NCI-H524 (cell line): ENCODE data around the gene KRT6A.

ENCODE experiments used
- DNase-seq, 2 experiments: peaks; one replicate each; lab custom pipeline; 2025; lab: John Stamatoyannopoulos, UW

KRT6A gene

GRCh38 chr12:52493172-52493571, at the start of gene KRT6A:
Gene KRT6A, minus strand, starts transcription at chr12:52493257. Its CDS starts 69 bp downstream, at chr12:52493188.
- no peak for DNase-seq

- no peak for DNase-seq
Measured at GRCh38 chr12:52542157-52542556, 49.1 kb upstream of the KRT6A start.

GRCh38 chr12:52541709-52542108, 48.7 kb upstream of the KRT6A start:
- no peak for DNase-seq

- no peak for DNase-seq
Measured at GRCh38 chr12:52540531-52540930, 47.5 kb upstream of the KRT6A start.

- no peak for DNase-seq
Measured at GRCh38 chr12:52539821-52540173, 46.7 kb upstream of the KRT6A start.

GRCh38 chr12:52539083-52539820, 46.2 kb upstream of the KRT6A start:
- peak in 1 of 2 experiments; percentile 12 for DNase-seq

GRCh38 chr12:52537101-52537500, 44.0 kb upstream of the KRT6A start:
- no peak for DNase-seq

- DNase-seq: peak; percentile 58 to 72
Measured at GRCh38 chr12:52535574-52535973, 42.5 kb upstream of the KRT6A start.

- no peak for DNase-seq
Measured at GRCh38 chr12:52534482-52534881, 41.4 kb upstream of the KRT6A start.

- DNase-seq: no peak
Measured at GRCh38 chr12:52533686-52534470, 40.8 kb upstream of the KRT6A start.

GRCh38 chr12:52532636-52533035, 39.6 kb upstream of the KRT6A start:
- no peak for DNase-seq

GRCh38 chr12:52531566-52532300, 38.7 kb upstream of the KRT6A start:
- DNase-seq: no peak

- no peak for DNase-seq
Measured at GRCh38 chr12:52530905-52531304, 37.8 kb upstream of the KRT6A start.

GRCh38 chr12:52530366-52530765, 37.3 kb upstream of the KRT6A start:
- no peak for DNase-seq

GRCh38 chr12:52529846-52530245, 36.8 kb upstream of the KRT6A start:
- DNase-seq: no peak

GRCh38 chr12:52529417-52529816, 36.4 kb upstream of the KRT6A start:
- no peak for DNase-seq

- DNase-seq: no peak
Measured at GRCh38 chr12:52528641-52529143, 35.6 kb upstream of the KRT6A start.

GRCh38 chr12:52527121-52527800, 34.2 kb upstream of the KRT6A start:
- no peak for DNase-seq

GRCh38 chr12:52526511-52526951, 33.5 kb upstream of the KRT6A start:
- DNase-seq: no peak

- DNase-seq: no peak
Measured at GRCh38 chr12:52525661-52526499, 32.8 kb upstream of the KRT6A start.
